A549 (cell line): ENCODE results near the gene FAH. TPM values are rescaled to one million over a fixed set of nuclear protein-coding genes. Genes with fewer than 3 reads are reported as not detected.

Experiments used
- ATAC-seq, 2 experiments: fragments of 200-7000 bp in 1 of 2; fragments of >200 bp in 1 of 2; cut with Nextera tagmentation in 1 of 2; cut with Tn5 transposase in 1 of 2; 3 replicates each; pipeline versions ENCODE4 v1.8.0 to v1.9.1; 2018 to 2020; ENCODE audit warnings: mild to moderate bottlenecking in 1 of 2, moderate library complexity in 1 of 2
- CTCF ChIA-PET: fragments of 300-600 bp; sonication (Branson Sonifier 250); formaldehyde crosslinking; extraction: SDS; loops from one replicate; lab custom pipeline; 2021; ENCODE audit warnings: antibody characterized with exemption, inconsistent platforms; lab: Yijun Ruan, JAX
- POLR2A ChIA-PET: fragments of 350-600 bp; formaldehyde crosslinking; extraction: SDS; loops from one replicate; lab custom pipeline; 2021; ENCODE audit warnings: antibody characterized with exemption, inconsistent platforms; lab: Yijun Ruan, JAX
- DNase-seq, 2 experiments: peaks; one replicate each; pipeline versions ENCODE4 v3.0.0 to v3.0.0-alpha.2; 2011 to 2016; ENCODE audit warnings: low read depth in 1 of 2, low spot score in 1 of 2
- FAIRE-seq: peaks from 2 replicates; lab custom pipeline; 2011; peaks lifted over from hg19 to GRCh38; lab: Jason Lieb, UNC
- H3K27ac ChIP-seq, 2 experiments: fragments of >200 bp; sonication (Bioruptor Twin); formaldehyde crosslinking; 3 replicates each; pipeline ENCODE4 v1.5.1; 2016 to 2017
- H3K4me1 ChIP-seq: fragments of >200 bp; sonication (Bioruptor Twin); formaldehyde crosslinking; 3 replicates; pipeline ENCODE4 v1.6.1; 2016
- H3K4me2 ChIP-seq: fragments of >200 bp; sonication (Bioruptor Twin); formaldehyde crosslinking; 3 replicates; pipeline ENCODE4 v1.6.1; 2016
- H3K4me3 ChIP-seq: fragments of >200 bp; sonication (Bioruptor Twin); formaldehyde crosslinking; 3 replicates; pipeline ENCODE4 v1.5.1; 2016
- H3K9me3 ChIP-seq: fragments of >200 bp; sonication (Bioruptor Twin); formaldehyde crosslinking; 3 replicates; pipeline ENCODE4 v1.6.1; 2016
- BCL3 ChIP-seq: fragments of >200 bp; sonication (Bioruptor Twin); formaldehyde crosslinking; IDR thresholded peaks from 3 replicates; pipeline ENCODE4 v1.6.1; 2016
- BHLHE40 ChIP-seq: IDR thresholded peaks from 2 replicates; pipeline ENCODE4 v1.6.1; 2012; ENCODE audit warnings: low read depth, low read length, inconsistent platforms
- CBX8 ChIP-seq: fragments of 200-600 bp; sonication (generic); IDR thresholded peaks from 2 replicates; pipeline ENCODE4 v1.6.1; 2016
- CHD4 ChIP-seq: fragments of 200-600 bp; sonication (generic); IDR thresholded peaks from 2 replicates; pipeline ENCODE4 v1.6.1; 2016; ENCODE audit warnings: antibody characterized with exemption, mild to moderate bottlenecking, borderline replicate concordance
- E2F6 ChIP-seq: IDR thresholded peaks from 2 replicates; pipeline ENCODE4 v1.6.1; 2012; ENCODE audit warnings: low read depth, borderline replicate concordance
- EHMT2 ChIP-seq: fragments of 200-600 bp; sonication (generic); IDR thresholded peaks from 2 replicates; pipeline ENCODE4 v1.6.1; 2016; ENCODE audit warnings: antibody characterized with exemption, low read depth, mild to moderate bottlenecking, moderate library complexity
- ELK1 ChIP-seq: fragments of 150-350 bp; IDR thresholded peaks from 2 replicates; pipeline ENCODE4 v1.6.1; 2014; ENCODE audit warnings: low read depth, mild to moderate bottlenecking, low read length
- ESRRA ChIP-seq: fragments of 150-350 bp; IDR thresholded peaks from 2 replicates; pipeline ENCODE4 v1.6.1; 2014; ENCODE audit warnings: mild to moderate bottlenecking, low read length, borderline replicate concordance
- FOSL2 ChIP-seq, 2 experiments: fragments of 450-650 bp in 1 of 2; fragments of >200 bp in 1 of 2; sonication (Bioruptor Twin) in 1 of 2; formaldehyde crosslinking; IDR thresholded peaks; 2 replicates each; pipeline versions ENCODE4 v1.5.0 to v1.6.1; 2016 to 2020; ENCODE audit warnings: mild to moderate bottlenecking in 1 of 2, moderate library complexity in 1 of 2
- HDAC2 ChIP-seq: fragments of 200-600 bp; sonication (generic); IDR thresholded peaks from 2 replicates; pipeline ENCODE4 v1.6.1; 2016
- HOXA7 ChIP-seq: fragments of 250-450 bp; sonication (Bioruptor Pico); IDR thresholded peaks from 2 replicates; pipeline ENCODE4 v1.5.0; 2020; ENCODE audit warnings: mild to moderate bottlenecking, moderate library complexity
- KDM5A ChIP-seq: fragments of 200-600 bp; sonication (generic); IDR thresholded peaks from 2 replicates; pipeline ENCODE4 v1.6.1; 2016; ENCODE audit warnings: antibody characterized with exemption, mild to moderate bottlenecking
- MAFK ChIP-seq: fragments of 450-650 bp; IDR thresholded peaks from 2 replicates; pipeline ENCODE4 v1.6.1; 2014; ENCODE audit not compliant: partially characterized antibody
- MAZ ChIP-seq: fragments of 150-350 bp; IDR thresholded peaks from 2 replicates; pipeline ENCODE4 v1.6.1; 2014; ENCODE audit warnings: antibody characterized with exemption, low read depth, low read length, borderline replicate concordance
- MYC ChIP-seq: IDR thresholded peaks from 2 replicates; pipeline ENCODE4 v1.6.1; 2012; ENCODE audit warnings: mild to moderate bottlenecking, inconsistent platforms, low read length, improper control_type of control experiment, borderline replicate concordance
- NR3C1 ChIP-seq: fragments of >200 bp; sonication (Bioruptor Twin); formaldehyde crosslinking; IDR thresholded peaks from 3 replicates; pipeline ENCODE4 v1.6.1; 2017
- PHF8 ChIP-seq: fragments of 200-600 bp; sonication (generic); IDR thresholded peaks from 2 replicates; pipeline ENCODE4 v1.6.1; 2016; ENCODE audit warnings: low read depth, mild to moderate bottlenecking, antibody characterized with exemption, moderate library complexity, borderline replicate concordance
- POLR2AphosphoS2 ChIP-seq: conservative IDR thresholded peaks from 2 replicates; pipeline ENCODE4 v1.6.1; 2012; ENCODE audit warnings: low read length, improper control_type of control experiment, inconsistent platforms
- SMC3 ChIP-seq: fragments of >200 bp; sonication (Bioruptor Twin); formaldehyde crosslinking; IDR thresholded peaks from 3 replicates; pipeline ENCODE4 v1.6.1; 2018; ENCODE audit warnings: inconsistent platforms
- TFCP2L1 ChIP-seq: fragments of 250-450 bp; sonication (Bioruptor Pico); IDR thresholded peaks from 2 replicates; pipeline ENCODE4 v1.5.0; 2021; ENCODE audit warnings: mild to moderate bottlenecking
- TP53 ChIP-seq: fragments of 250-450 bp; sonication (Bioruptor Pico); IDR thresholded peaks from 2 replicates; pipeline ENCODE4 v1.5.0; 2021; ENCODE audit warnings: mild to moderate bottlenecking, moderate library complexity
- ZFP36 ChIP-seq: fragments of 450-650 bp; IDR thresholded peaks from 2 replicates; pipeline ENCODE4 v1.6.1; 2014; ENCODE audit warnings: borderline replicate concordance; ENCODE audit not compliant: partially characterized antibody
- ZNF302 ChIP-seq: fragments of 250-450 bp; sonication (Bioruptor Pico); IDR thresholded peaks from 2 replicates; pipeline ENCODE4 v1.9.0; 2021; ENCODE audit warnings: inconsistent platforms, mild to moderate bottlenecking, moderate library complexity
- ZSCAN20 ChIP-seq: fragments of 250-450 bp; sonication (Bioruptor Pico); IDR thresholded peaks from 2 replicates; pipeline ENCODE4 v1.8.0; 2022; ENCODE audit warnings: mild to moderate bottlenecking, moderate library complexity
- WGBS: methylation state at CpG from one replicate; pipeline ENCODE4 v1.1.6; 2017; ENCODE audit errors: missing lambda C conversion rate; 5-methylcytosine and 5-hydroxymethylcytosine counted together
- polyA plus RNA-seq, 4 experiments: library from polyadenylated mRNA; depleted of rRNA in 3 of 4; stranded (reverse); fragments of >200 nt; fragmentation: RNase III in 1 of 4; extraction: RNeasy Plus Mini Kit Qiagen cat#74134 plus additional on column Dnase treatment in 1 of 4; gene quantifications; 2 replicates in 3 of 4; 3 replicates in 1 of 4; pipeline ENCODE4 v1.2.3, GENCODE V29; 2011 to 2017

Gene FAH
- polyA plus RNA-seq, 2 of the 4 experiments (the other 2 are of a cell fraction): 27.3 to 31.9 TPM

- Histone ChIP-seq H3K9me3 (no peaks in the 10 kb centered on the region), H3K27ac (no peak overlapping the region), H3K4me2 (no peak overlapping the region), H3K4me1 (peaks cover 25% of the 10 kb centered on the region), H3K4me3 (no peak overlapping the region)
- DNase-seq (no peak), FAIRE-seq (no peak), ATAC-seq (no peak)
- ChIA-PET POLR2A (interaction anchor here (0.8 kb wide), 1 partner anchor 98 kb away, joined by 5 read pairs; no protein-coding TSS in a partner anchor), CTCF (interaction anchor here (0.9 to 1.5 kb wide), 5 partner anchors 13 to 302 kb away, joined by 3 to 5 read pairs (median 3); no protein-coding TSS in a partner anchor)
- no peak for TF ChIP-seq PHF8
- TF ChIP-seq KDM5A: no peak
- TF ChIP-seq ESRRA: no peak
- no peak for TF ChIP-seq HOXA7 (CRISPR knock-in tag)
- TF ChIP-seq ELK1: no peak
- TF ChIP-seq BHLHE40: no peak
- no peak for TF ChIP-seq NR3C1
- no peak for TF ChIP-seq MAFK
- 89% methylated on average over 8 of the region's 8 CpGs for WGBS
Observed at GRCh38 chr15:80156176-80156720, 3.4 kb downstream of the FAH start.

- H3K4me1 ChIP-seq: peaks cover 26% of the 10 kb centered on the region
- no peak for TF ChIP-seq CHD4
- TF ChIP-seq KDM5A: no peak
- TF ChIP-seq CBX8: no peak
- no peak for TF ChIP-seq HDAC2
- TF ChIP-seq TFCP2L1 (CRISPR knock-in tag): no peak
- no peak for TF ChIP-seq MYC
- TF ChIP-seq ZFP36: no peak
- TF ChIP-seq BCL3: no peak
- TF ChIP-seq SMC3: no peak
- no peak for TF ChIP-seq ZSCAN20 (CRISPR knock-in tag)
- TF ChIP-seq HOXA7 (CRISPR knock-in tag): no peak
- no peak for TF ChIP-seq FOSL2 (IDR thresholded peaks at IDR 0.05)
- no peak for TF ChIP-seq FOSL2 (CRISPR knock-in tag; IDR thresholded peaks at IDR 0.05)
- TF ChIP-seq POLR2AphosphoS2: no peak
- no peak for TF ChIP-seq E2F6
- TF ChIP-seq TP53 (CRISPR knock-in tag): no peak
- no peak for TF ChIP-seq MAZ
- no peak for TF ChIP-seq EHMT2
- no peak for TF ChIP-seq ZNF302 (CRISPR knock-in tag)
- H3K4me2 ChIP-seq: no peak overlapping the region
- ChIA-PET POLR2A (interaction anchor here (0.8 kb wide), 1 partner anchor 99 kb away, joined by 5 read pairs; no protein-coding TSS in a partner anchor), CTCF (interaction anchor here (0.9 to 4.6 kb wide), 7 partner anchors 12 to 303 kb away, joined by 3 to 36 read pairs (median 3); no protein-coding TSS in a partner anchor)
- DNase-seq (no peak), FAIRE-seq (no peak), ATAC-seq (no peak)
- WGBS: 86% methylated on average over 5 of the region's 5 CpGs
- H3K4me3 ChIP-seq: no peak overlapping the region
- no peaks in the 10 kb centered on the region for H3K9me3 ChIP-seq
- H3K27ac ChIP-seq: no peak overlapping the region
Observed at GRCh38 chr15:80157215-80157614, 4.4 kb downstream of the FAH start.
